GM06990 (cell line): Measurements from ENCODE around the gene ADAMTS17.

Source experiments
- DNase-seq: peaks from one replicate; pipeline ENCODE4 v3.0.0-alpha.2; 2011; ENCODE audit not compliant: insufficient read length; ENCODE audit errors: extremely low read depth
- H3K27me3 ChIP-seq: replicated peaks from 2 replicates; pipeline ENCODE4 v1.6.0; 2011; ENCODE audit warnings: low read length; ENCODE audit not compliant: control insufficient read depth, insufficient read depth
- H3K36me3 ChIP-seq: 2 replicates; pipeline ENCODE4 v1.5.1; 2011; ENCODE audit warnings: low read length; ENCODE audit not compliant: control insufficient read depth, insufficient read depth
- H3K4me3 ChIP-seq: replicated peaks from 2 replicates; pipeline ENCODE4 v1.5.1; 2011; ENCODE audit warnings: low read depth, mild to moderate bottlenecking, control low read depth, low read length
- CTCF ChIP-seq: IDR thresholded peaks from 2 replicates; pipeline ENCODE4 v1.5.1; 2011; ENCODE audit warnings: low read length, control low read depth, mild to moderate bottlenecking, inconsistent platforms; ENCODE audit not compliant: insufficient read depth, poor library complexity, severe bottlenecking

ADAMTS17 gene

GRCh38 chr15:100186366-100186765 lies 155.4 kb downstream of the ADAMTS17 start:
- no peak overlapping the region for H3K4me3 ChIP-seq
- no peak for DNase-seq
- no peak for TF ChIP-seq CTCF
- H3K27me3 ChIP-seq = no peaks in the 10 kb centered on the region; the same call in 1 of the 2 replicates
- H3K36me3 ChIP-seq = no peaks in the 10 kb centered on the region

- no peak for DNase-seq
- Histone ChIP-seq H3K27me3 (no peaks in the 10 kb centered on the region; the same call in 1 of the 2 replicates), H3K36me3 (no peaks in the 10 kb centered on the region), H3K4me3 (no peak overlapping the region)
- no peak for TF ChIP-seq CTCF
These were observed 157.8 kb downstream of the ADAMTS17 start for GRCh38 chr15:100183921-100184495.

GRCh38 chr15:100180921-100181320 lies 160.9 kb downstream of the ADAMTS17 start:
- no peaks in the 10 kb centered on the region for H3K36me3 ChIP-seq
- TF ChIP-seq CTCF = no peak
- H3K4me3 ChIP-seq = no peak overlapping the region
- H3K27me3 ChIP-seq = no peaks in the 10 kb centered on the region
- DNase-seq = no peak

- Histone ChIP-seq H3K4me3 (no peak overlapping the region), H3K27me3 (no peaks in the 10 kb centered on the region), H3K36me3 (no peaks in the 10 kb centered on the region)
- no peak for TF ChIP-seq CTCF
- no peak for DNase-seq
These were observed 166.2 kb downstream of the ADAMTS17 start for GRCh38 chr15:100175406-100176114.

- H3K27me3 ChIP-seq = no peaks in the 10 kb centered on the region
- no peaks in the 10 kb centered on the region for H3K36me3 ChIP-seq
- TF ChIP-seq CTCF = no peak
- H3K4me3 ChIP-seq = no peak overlapping the region
- DNase-seq = no peak
These were observed 166.9 kb downstream of the ADAMTS17 start for GRCh38 chr15:100174904-100175275.
